A549 (cell line): ENCODE measurements around the gene EFEMP2. TPM values are rescaled to one million over a fixed set of nuclear protein-coding genes. Genes with fewer than 3 reads are reported as not detected.

Experiments
- ATAC-seq, 2 experiments: fragments of 200-7000 bp in 1 of 2; fragments of >200 bp in 1 of 2; cut with Nextera tagmentation in 1 of 2; cut with Tn5 transposase in 1 of 2; 3 replicates each; pipeline versions ENCODE4 v1.8.0 to v1.9.1; 2018 to 2020; ENCODE audit warnings: mild to moderate bottlenecking in 1 of 2, moderate library complexity in 1 of 2
- CTCF ChIA-PET: fragments of 300-600 bp; sonication (Branson Sonifier 250); formaldehyde crosslinking; extraction: SDS; loops from one replicate; lab custom pipeline; 2021; ENCODE audit warnings: antibody characterized with exemption, inconsistent platforms; lab: Yijun Ruan, JAX
- POLR2A ChIA-PET: fragments of 350-600 bp; formaldehyde crosslinking; extraction: SDS; loops from one replicate; lab custom pipeline; 2021; ENCODE audit warnings: antibody characterized with exemption, inconsistent platforms; lab: Yijun Ruan, JAX
- DNase-seq, 2 experiments: peaks; one replicate each; pipeline versions ENCODE4 v3.0.0 to v3.0.0-alpha.2; 2011 to 2016; ENCODE audit warnings: low read depth in 1 of 2, low spot score in 1 of 2
- FAIRE-seq: peaks from 2 replicates; lab custom pipeline; 2011; peaks lifted over from hg19 to GRCh38; lab: Jason Lieb, UNC
- H3K27ac ChIP-seq, 2 experiments: fragments of >200 bp; sonication (Bioruptor Twin); formaldehyde crosslinking; 3 replicates each; pipeline ENCODE4 v1.5.1; 2016 to 2017
- H3K4me1 ChIP-seq: fragments of >200 bp; sonication (Bioruptor Twin); formaldehyde crosslinking; 3 replicates; pipeline ENCODE4 v1.6.1; 2016
- H3K4me2 ChIP-seq: fragments of >200 bp; sonication (Bioruptor Twin); formaldehyde crosslinking; 3 replicates; pipeline ENCODE4 v1.6.1; 2016
- H3K4me3 ChIP-seq: fragments of >200 bp; sonication (Bioruptor Twin); formaldehyde crosslinking; 3 replicates; pipeline ENCODE4 v1.5.1; 2016
- H3K9me3 ChIP-seq: fragments of >200 bp; sonication (Bioruptor Twin); formaldehyde crosslinking; 3 replicates; pipeline ENCODE4 v1.6.1; 2016
- BHLHE40 ChIP-seq: IDR thresholded peaks from 2 replicates; pipeline ENCODE4 v1.6.1; 2012; ENCODE audit warnings: low read depth, low read length, inconsistent platforms
- CBX2 ChIP-seq: fragments of 200-600 bp; sonication (generic); IDR thresholded peaks from 2 replicates; pipeline ENCODE4 v1.6.1; 2016; ENCODE audit warnings: low read depth, mild to moderate bottlenecking, borderline replicate concordance
- CEBPB ChIP-seq, 2 experiments: fragments of >200 bp in 1 of 2; sonication (Bioruptor Twin) in 1 of 2; formaldehyde crosslinking in 1 of 2; IDR thresholded peaks; 2 replicates each; pipeline ENCODE4 v1.6.1; 2012 to 2016
- CHD4 ChIP-seq: fragments of 200-600 bp; sonication (generic); IDR thresholded peaks from 2 replicates; pipeline ENCODE4 v1.6.1; 2016; ENCODE audit warnings: antibody characterized with exemption, mild to moderate bottlenecking, borderline replicate concordance
- FOSB ChIP-seq: fragments of 250-450 bp; sonication (Bioruptor Pico); IDR thresholded peaks from 2 replicates; pipeline ENCODE4 v1.5.0; 2020; ENCODE audit warnings: mild to moderate bottlenecking, moderate library complexity
- FOXS1 ChIP-seq: fragments of 250-450 bp; sonication (Bioruptor Pico); IDR thresholded peaks from 2 replicates; pipeline ENCODE4 v1.5.0; 2020; ENCODE audit warnings: mild to moderate bottlenecking, moderate library complexity
- GATA3 ChIP-seq: IDR thresholded peaks from 2 replicates; pipeline ENCODE4 v1.6.1; 2012; ENCODE audit warnings: borderline replicate concordance
- HOXA7 ChIP-seq: fragments of 250-450 bp; sonication (Bioruptor Pico); IDR thresholded peaks from 2 replicates; pipeline ENCODE4 v1.5.0; 2020; ENCODE audit warnings: mild to moderate bottlenecking, moderate library complexity
- KDM5A ChIP-seq: fragments of 200-600 bp; sonication (generic); IDR thresholded peaks from 2 replicates; pipeline ENCODE4 v1.6.1; 2016; ENCODE audit warnings: antibody characterized with exemption, mild to moderate bottlenecking
- MAFK ChIP-seq: fragments of 450-650 bp; IDR thresholded peaks from 2 replicates; pipeline ENCODE4 v1.6.1; 2014; ENCODE audit not compliant: partially characterized antibody
- MAZ ChIP-seq: fragments of 150-350 bp; IDR thresholded peaks from 2 replicates; pipeline ENCODE4 v1.6.1; 2014; ENCODE audit warnings: antibody characterized with exemption, low read depth, low read length, borderline replicate concordance
- NFE2L2 ChIP-seq: fragments of 150-350 bp; conservative IDR thresholded peaks from 2 replicates; pipeline ENCODE4 v1.6.1; 2014; ENCODE audit warnings: low read length
- NPAS2 ChIP-seq: fragments of 250-450 bp; sonication (Bioruptor Pico); IDR thresholded peaks from 2 replicates; pipeline ENCODE4 v1.8.0; 2022; ENCODE audit warnings: mild to moderate bottlenecking, moderate library complexity, borderline replicate concordance
- NR3C1 ChIP-seq: fragments of >200 bp; sonication (Bioruptor Twin); formaldehyde crosslinking; IDR thresholded peaks from 3 replicates; pipeline ENCODE4 v1.6.1; 2017
- POLR2A ChIP-seq: IDR thresholded peaks from 2 replicates; pipeline ENCODE4 v1.6.1; 2012; ENCODE audit warnings: mild to moderate bottlenecking, low read length
- RARB ChIP-seq: fragments of 250-450 bp; sonication (Bioruptor Pico); IDR thresholded peaks from 2 replicates; pipeline ENCODE4 v1.8.0; 2021; ENCODE audit warnings: mild to moderate bottlenecking, moderate library complexity
- RCOR1 ChIP-seq: fragments of 150-350 bp; IDR thresholded peaks from 2 replicates; pipeline ENCODE4 v1.6.1; 2014; ENCODE audit warnings: antibody characterized with exemption, low read length, low read depth
- RFX5 ChIP-seq: fragments of 450-650 bp; IDR thresholded peaks from 2 replicates; pipeline ENCODE4 v1.7.1; 2014; ENCODE audit warnings: antibody characterized with exemption, mild to moderate bottlenecking, moderate library complexity
- RNF2 ChIP-seq: fragments of 200-600 bp; sonication (generic); IDR thresholded peaks from 2 replicates; pipeline ENCODE4 v1.6.1; 2016; ENCODE audit warnings: low read depth, mild to moderate bottlenecking, antibody characterized with exemption, moderate library complexity, borderline replicate concordance
- ZC3H11A ChIP-seq: fragments of 450-650 bp; IDR thresholded peaks from 2 replicates; pipeline ENCODE4 v1.6.1; 2014; ENCODE audit warnings: antibody characterized with exemption, mild to moderate bottlenecking
- ZFP36 ChIP-seq: fragments of 450-650 bp; IDR thresholded peaks from 2 replicates; pipeline ENCODE4 v1.6.1; 2014; ENCODE audit warnings: borderline replicate concordance; ENCODE audit not compliant: partially characterized antibody
- ZSCAN20 ChIP-seq: fragments of 250-450 bp; sonication (Bioruptor Pico); IDR thresholded peaks from 2 replicates; pipeline ENCODE4 v1.8.0; 2022; ENCODE audit warnings: mild to moderate bottlenecking, moderate library complexity
- WGBS: methylation state at CpG from one replicate; pipeline ENCODE4 v1.1.6; 2017; ENCODE audit errors: missing lambda C conversion rate; 5-methylcytosine and 5-hydroxymethylcytosine counted together
- polyA plus RNA-seq, 4 experiments: library from polyadenylated mRNA; depleted of rRNA in 3 of 4; stranded (reverse); fragments of >200 nt; fragmentation: RNase III in 1 of 4; extraction: RNeasy Plus Mini Kit Qiagen cat#74134 plus additional on column Dnase treatment in 1 of 4; gene quantifications; 2 replicates in 3 of 4; 3 replicates in 1 of 4; pipeline ENCODE4 v1.2.3, GENCODE V29; 2011 to 2017
- TF ChIP-seq, protein P1 (sequence below): IDR thresholded peaks from 2 replicates; pipeline ENCODE4 v1.6.1; 2012
- TF ChIP-seq, protein P2 (sequence below): fragments of 250-450 bp; sonication (Bioruptor Pico); IDR thresholded peaks from 2 replicates; pipeline ENCODE4 v1.5.0; 2020; ENCODE audit warnings: low read depth, mild to moderate bottlenecking, moderate library complexity
- TF ChIP-seq, protein P3 (sequence below): fragments of >200 bp; sonication (Bioruptor Twin); formaldehyde crosslinking; IDR thresholded peaks from 3 replicates; pipeline ENCODE4 v1.6.1; 2016
- TF ChIP-seq, protein P4 (sequence below): fragments of 150-350 bp; IDR thresholded peaks from 2 replicates; pipeline ENCODE4 v1.6.1; 2014; ENCODE audit warnings: low read depth, mild to moderate bottlenecking, low read length
- TF ChIP-seq, protein P5 (sequence below): fragments of 250-450 bp; sonication (Bioruptor Pico); IDR thresholded peaks from 2 replicates; pipeline ENCODE4 v1.5.0; 2021; ENCODE audit warnings: mild to moderate bottlenecking, moderate library complexity, borderline replicate concordance

EFEMP2 gene
- polyA plus RNA-seq, 2 of the 4 experiments (the other 2 are of a cell fraction) = 1.3 to 1.4 TPM

DNA sequence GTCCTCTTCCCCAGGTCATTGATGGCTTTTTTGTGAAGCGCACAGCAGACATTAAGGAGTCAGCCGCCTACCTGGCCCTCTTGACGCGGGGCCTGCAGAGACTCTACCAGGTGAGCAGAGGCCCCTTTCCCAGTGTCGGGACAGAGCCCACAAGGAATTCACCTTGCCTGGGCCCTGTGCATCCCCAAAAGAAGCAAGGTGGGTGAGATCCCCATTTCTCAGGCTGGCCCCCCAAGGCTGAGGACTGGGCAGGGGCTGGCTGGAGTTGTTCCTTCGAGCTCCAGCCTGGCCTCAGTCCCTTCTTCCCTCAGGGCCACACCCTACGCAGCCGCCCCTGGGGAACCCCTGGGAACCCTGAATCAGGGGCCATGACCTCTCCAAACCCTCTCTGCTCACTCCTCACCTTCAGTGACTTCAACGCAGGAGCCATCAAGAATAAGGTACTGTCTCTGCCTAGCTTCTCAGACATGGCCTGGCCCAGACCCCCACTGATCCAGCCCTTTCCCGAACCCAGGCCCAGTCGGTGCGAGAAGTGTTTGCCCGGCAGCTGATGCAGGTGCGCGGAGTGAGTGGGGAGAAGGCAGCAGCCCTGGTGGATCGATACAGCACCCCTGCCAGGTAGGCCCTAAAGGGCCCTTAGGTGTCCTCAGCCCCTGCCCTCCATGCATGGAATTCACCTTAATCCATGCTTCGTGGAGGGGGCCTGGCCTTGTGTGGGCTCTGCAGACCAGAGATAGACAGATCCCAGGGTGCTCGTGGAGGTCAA, 7.7 kb downstream of the EFEMP2 start:
- 92% methylated on average over 17 of the region's 18 CpGs for WGBS
- no peak overlapping the region for H3K27ac ChIP-seq
- H3K4me1 ChIP-seq = peaks cover 10% of the 10 kb centered on the region
- DNase-seq = no peak
- ChIA-PET POLR2A (no interaction called here), CTCF (interaction anchor here (7.6 kb wide), 1 partner anchor 22 kb away, joined by 195 read pairs; the partner anchor contains the start of genes CCDC85B and FIBP)
- no peak overlapping the region for H3K4me2 ChIP-seq
- no peak overlapping the region for H3K4me3 ChIP-seq
- FAIRE-seq = no peak
- no peak for ATAC-seq
- H3K9me3 ChIP-seq = no peaks in the 10 kb centered on the region
- TF ChIP-seq, protein P1, sequence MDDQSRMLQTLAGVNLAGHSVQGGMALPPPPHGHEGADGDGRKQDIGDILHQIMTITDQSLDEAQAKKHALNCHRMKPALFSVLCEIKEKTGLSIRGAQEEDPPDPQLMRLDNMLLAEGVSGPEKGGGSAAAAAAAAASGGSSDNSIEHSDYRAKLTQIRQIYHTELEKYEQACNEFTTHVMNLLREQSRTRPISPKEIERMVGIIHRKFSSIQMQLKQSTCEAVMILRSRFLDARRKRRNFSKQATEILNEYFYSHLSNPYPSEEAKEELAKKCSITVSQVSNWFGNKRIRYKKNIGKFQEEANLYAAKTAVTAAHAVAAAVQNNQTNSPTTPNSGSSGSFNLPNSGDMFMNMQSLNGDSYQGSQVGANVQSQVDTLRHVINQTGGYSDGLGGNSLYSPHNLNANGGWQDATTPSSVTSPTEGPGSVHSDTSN = no peak
- no peak for TF ChIP-seq NFE2L2
- no peak for TF ChIP-seq MAZ
- TF ChIP-seq ZSCAN20 = no peak
- TF ChIP-seq, protein P2, sequence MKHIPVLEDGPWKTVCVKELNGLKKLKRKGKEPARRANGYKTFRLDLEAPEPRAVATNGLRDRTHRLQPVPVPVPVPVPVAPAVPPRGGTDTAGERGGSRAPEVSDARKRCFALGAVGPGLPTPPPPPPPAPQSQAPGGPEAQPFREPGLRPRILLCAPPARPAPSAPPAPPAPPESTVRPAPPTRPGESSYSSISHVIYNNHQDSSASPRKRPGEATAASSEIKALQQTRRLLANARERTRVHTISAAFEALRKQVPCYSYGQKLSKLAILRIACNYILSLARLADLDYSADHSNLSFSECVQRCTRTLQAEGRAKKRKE (CRISPR knock-in tag) = no peak
- TF ChIP-seq FOSB (CRISPR knock-in tag) = no peak
- no peak for TF ChIP-seq RFX5
- TF ChIP-seq FOXS1 (CRISPR knock-in tag) = no peak
- TF ChIP-seq KDM5A = no peak
- no peak for TF ChIP-seq RARB (CRISPR knock-in tag)
- TF ChIP-seq, protein P3, sequence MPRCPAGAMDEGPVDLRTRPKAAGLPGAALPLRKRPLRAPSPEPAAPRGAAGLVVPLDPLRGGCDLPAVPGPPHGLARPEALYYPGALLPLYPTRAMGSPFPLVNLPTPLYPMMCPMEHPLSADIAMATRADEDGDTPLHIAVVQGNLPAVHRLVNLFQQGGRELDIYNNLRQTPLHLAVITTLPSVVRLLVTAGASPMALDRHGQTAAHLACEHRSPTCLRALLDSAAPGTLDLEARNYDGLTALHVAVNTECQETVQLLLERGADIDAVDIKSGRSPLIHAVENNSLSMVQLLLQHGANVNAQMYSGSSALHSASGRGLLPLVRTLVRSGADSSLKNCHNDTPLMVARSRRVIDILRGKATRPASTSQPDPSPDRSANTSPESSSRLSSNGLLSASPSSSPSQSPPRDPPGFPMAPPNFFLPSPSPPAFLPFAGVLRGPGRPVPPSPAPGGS = no peak
- no peak for TF ChIP-seq CBX2
- no peak for TF ChIP-seq ZC3H11A
- TF ChIP-seq GATA3 = no peak; the same call in 1 of the 2 replicates
- TF ChIP-seq BHLHE40 = no peak

DNA sequence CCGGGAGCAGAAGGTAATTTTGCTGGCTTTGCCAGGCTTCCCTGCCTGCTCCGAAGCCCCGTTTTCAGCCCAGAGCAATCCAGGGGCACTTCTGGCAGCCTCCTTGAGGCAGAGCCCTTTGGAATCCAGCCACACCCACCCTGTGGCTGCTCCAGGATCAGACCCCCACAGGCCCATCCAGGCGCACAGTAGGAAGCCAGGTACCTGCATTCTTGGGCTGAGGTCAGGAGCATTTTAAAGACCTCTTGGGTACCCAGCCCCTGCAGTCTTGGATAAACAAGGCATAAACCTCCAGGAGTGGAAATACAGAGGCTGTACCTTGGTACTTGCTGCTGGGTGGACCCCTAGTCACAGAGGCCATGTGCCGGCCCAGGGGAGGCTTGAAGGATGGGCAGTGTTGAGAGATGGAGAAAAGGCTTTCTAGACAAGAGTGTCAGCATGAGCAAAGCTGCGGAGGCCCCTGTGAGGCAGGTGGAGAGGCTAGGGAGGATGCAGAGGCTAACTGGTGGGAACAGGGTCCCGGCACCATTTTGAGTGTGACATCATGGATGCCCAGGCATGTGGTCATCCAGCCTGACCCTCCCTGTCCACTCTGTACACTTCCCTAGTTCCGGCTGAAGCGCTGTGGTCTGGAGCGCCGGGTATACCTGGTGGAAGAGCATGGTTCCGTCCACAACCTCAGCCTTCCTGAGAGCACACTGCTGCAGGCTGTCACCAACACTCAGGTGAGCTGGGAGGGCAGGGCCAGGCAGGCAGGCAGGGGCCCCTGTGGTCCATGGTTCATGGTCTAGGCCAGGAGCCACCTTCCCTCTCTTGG, 8.5 kb downstream of the EFEMP2 start:
- Histone ChIP-seq H3K9me3 (no peaks in the 10 kb centered on the region), H3K4me1 (peaks cover 10% of the 10 kb centered on the region), H3K4me2 (no peak overlapping the region), H3K4me3 (no peak overlapping the region), H3K27ac (no peak overlapping the region)
- ChIA-PET CTCF (interaction anchor here (1.0 to 7.6 kb wide), 4 partner anchors 10 to 23 kb away, joined by 3 to 195 read pairs (median 4); partner anchors contain the start of genes CCDC85B and FIBP), POLR2A (no interaction called here)
- no peak for ATAC-seq
- no peak for FAIRE-seq
- DNase-seq = no peak
- 87% methylated on average over 9 of the region's 12 CpGs for WGBS
- TF ChIP-seq RNF2 (no peak), CEBPB (IDR thresholded peaks at IDR 0.05) (no peak), POLR2A (no peak), ZFP36 (no peak), NR3C1 (no peak), FOSB (CRISPR knock-in tag) (no peak), RCOR1 (no peak), CHD4 (no peak), HOXA7 (CRISPR knock-in tag) (no peak), NPAS2 (CRISPR knock-in tag) (no peak), MAFK (no peak)
- TF ChIP-seq, protein P4, sequence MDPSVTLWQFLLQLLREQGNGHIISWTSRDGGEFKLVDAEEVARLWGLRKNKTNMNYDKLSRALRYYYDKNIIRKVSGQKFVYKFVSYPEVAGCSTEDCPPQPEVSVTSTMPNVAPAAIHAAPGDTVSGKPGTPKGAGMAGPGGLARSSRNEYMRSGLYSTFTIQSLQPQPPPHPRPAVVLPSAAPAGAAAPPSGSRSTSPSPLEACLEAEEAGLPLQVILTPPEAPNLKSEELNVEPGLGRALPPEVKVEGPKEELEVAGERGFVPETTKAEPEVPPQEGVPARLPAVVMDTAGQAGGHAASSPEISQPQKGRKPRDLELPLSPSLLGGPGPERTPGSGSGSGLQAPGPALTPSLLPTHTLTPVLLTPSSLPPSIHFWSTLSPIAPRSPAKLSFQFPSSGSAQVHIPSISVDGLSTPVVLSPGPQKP = no peak
- TF ChIP-seq, protein P1 = no peak
- TF ChIP-seq, protein P5, sequence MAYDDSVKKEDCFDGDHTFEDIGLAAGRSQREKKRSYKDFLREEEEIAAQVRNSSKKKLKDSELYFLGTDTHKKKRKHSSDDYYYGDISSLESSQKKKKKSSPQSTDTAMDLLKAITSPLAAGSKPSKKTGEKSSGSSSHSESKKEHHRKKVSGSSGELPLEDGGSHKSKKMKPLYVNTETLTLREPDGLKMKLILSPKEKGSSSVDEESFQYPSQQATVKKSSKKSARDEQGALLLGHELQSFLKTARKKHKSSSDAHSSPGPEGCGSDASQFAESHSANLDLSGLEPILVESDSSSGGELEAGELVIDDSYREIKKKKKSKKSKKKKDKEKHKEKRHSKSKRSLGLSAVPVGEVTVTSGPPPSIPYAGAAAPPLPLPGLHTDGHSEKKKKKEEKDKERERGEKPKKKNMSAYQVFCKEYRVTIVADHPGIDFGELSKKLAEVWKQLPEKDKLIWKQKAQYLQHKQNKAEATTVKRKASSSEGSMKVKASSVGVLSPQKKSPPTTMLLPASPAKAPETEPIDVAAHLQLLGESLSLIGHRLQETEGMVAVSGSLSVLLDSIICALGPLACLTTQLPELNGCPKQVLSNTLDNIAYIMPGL (CRISPR knock-in tag) = no peak
